ENCODE measurements around the gene DPYSL3.

DNA sequence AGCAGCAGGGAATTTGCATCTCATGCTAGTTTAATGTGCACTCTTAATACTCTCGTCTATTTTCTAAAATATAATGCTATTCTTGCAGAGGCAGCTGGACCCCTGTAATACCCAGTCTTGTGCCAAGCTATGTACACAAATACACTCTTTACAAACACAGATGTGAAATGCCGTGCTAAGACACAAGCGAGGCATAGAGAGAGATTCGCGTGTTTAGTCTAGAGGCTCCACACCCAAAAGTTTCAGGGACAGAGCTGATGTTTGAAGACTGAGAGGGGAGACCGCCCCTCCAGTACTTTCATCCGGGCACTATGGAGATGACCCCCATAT lies 1.2 kb downstream of the DPYSL3 start:
- no peak for TF ChIP-seq CTCF (IDR thresholded peaks at IDR 0.05)
- no peak for TF ChIP-seq EP300 (IDR thresholded peaks at IDR 0.05)

All from gastroesophageal sphincter (tissue), 3 donors.